ENCODE results near the gene SFI1.

GRCh38 chr22:31659246-31659645 lies 162.9 kb downstream of the SFI1 start:
- TF ChIP-seq CTCF (conservative IDR thresholded peaks at IDR 0.05) (no peak), ZFX (IDR thresholded peaks at IDR 0.05) (no peak)

Measured in C4-2B (cell line).